Measurements from ENCODE around the gene THSD4.

GRCh38 chr15:71596672-71597071 is 481.4 kb downstream of the THSD4 start:
- TF ChIP-seq EZH2 (IDR thresholded peaks at IDR 0.05; ENCODE audit: low read length, unreplicated experiment): no peak
- no peak for TF ChIP-seq CTCF (conservative IDR thresholded peaks at IDR 0.05; ENCODE audit: low read depth, low read length)
